ENCODE results near the gene DFFB. TPM values are rescaled to one million over a fixed set of nuclear protein-coding genes. Genes with fewer than 3 reads are reported as not detected.
A peak's percentile ranks its signal among the peaks of the same experiment; 100 is the strongest.

DFFB gene
- total RNA-seq, 1 donor from 2014 or later: 16.4 TPM

DNA sequence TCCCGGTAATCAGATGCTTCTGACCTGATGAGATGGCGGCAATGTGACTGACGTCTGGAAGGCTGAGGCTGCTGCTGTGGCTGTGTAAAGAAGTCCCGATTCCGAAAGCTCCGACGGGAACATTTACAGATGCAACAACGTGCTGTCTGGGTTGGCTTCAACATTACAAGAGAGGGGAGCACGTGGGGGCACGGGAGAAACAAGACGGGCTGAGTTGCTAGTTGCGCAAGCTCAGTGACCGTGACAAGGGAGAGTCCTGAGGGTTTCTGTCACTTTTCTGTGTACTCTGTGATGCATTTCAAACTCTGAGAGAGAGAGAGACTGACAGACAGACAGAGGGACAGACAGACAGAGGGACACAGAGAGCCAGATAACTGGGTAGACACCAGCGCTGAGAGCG, 35.4 kb upstream of the DFFB start:
- peak overlapping the region; percentile 97 for H3K27ac Mint-ChIP-seq (ENCODE audit: unreplicated experiment)
- TF ChIP-seq, protein P1, sequence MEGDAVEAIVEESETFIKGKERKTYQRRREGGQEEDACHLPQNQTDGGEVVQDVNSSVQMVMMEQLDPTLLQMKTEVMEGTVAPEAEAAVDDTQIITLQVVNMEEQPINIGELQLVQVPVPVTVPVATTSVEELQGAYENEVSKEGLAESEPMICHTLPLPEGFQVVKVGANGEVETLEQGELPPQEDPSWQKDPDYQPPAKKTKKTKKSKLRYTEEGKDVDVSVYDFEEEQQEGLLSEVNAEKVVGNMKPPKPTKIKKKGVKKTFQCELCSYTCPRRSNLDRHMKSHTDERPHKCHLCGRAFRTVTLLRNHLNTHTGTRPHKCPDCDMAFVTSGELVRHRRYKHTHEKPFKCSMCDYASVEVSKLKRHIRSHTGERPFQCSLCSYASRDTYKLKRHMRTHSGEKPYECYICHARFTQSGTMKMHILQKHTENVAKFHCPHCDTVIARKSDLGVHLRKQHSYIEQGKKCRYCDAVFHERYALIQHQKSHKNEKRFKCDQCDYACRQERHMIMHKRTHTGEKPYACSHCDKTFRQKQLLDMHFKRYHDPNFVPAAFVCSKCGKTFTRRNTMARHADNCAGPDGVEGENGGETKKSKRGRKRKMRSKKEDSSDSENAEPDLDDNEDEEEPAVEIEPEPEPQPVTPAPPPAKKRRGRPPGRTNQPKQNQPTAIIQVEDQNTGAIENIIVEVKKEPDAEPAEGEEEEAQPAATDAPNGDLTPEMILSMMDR (IDR thresholded peaks at IDR 0.05; ENCODE audit: partially characterized antibody, unreplicated experiment): no peak
- peak overlapping the region; percentile 77 for H3K4me3 Mint-ChIP-seq (ENCODE audit: unreplicated experiment)
- H3K27me3 Mint-ChIP-seq (ENCODE audit: unreplicated experiment): peaks cover 25% of the 10 kb centered on the region
- H3K36me3 Mint-ChIP-seq (ENCODE audit: unreplicated experiment): peaks cover 4% of the 10 kb centered on the region
- peaks cover 67% of the 10 kb centered on the region for H3K4me1 Mint-ChIP-seq (ENCODE audit: low read depth, unreplicated experiment)
- no peak for DNase-seq
- H3K9me3 Mint-ChIP-seq (ENCODE audit: unreplicated experiment): peaks cover 27% of the 10 kb centered on the region

DNA sequence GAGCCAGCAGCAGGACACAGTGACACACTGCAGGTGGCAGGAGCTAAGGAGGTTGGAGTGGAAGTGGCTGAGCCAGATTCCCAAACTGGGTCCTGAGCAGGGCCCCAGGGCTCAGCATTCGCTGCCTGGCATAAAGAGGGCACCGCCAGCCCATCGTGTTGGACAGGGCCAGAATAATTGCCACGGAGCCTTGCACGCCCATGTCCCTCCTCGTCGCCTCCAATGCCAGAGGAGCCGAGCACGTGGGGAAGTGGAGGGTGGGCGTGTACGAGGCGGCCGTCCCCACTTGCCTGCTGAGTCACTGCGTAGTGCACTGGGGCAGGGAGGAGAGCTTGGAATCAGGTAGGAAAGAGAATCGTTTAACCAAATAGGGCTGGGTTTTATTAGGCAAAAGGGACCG, 34.9 kb upstream of the DFFB start:
- Mint-ChIP-seq H3K27me3 (ENCODE audit: unreplicated experiment) (peaks cover 21% of the 10 kb centered on the region), H3K36me3 (ENCODE audit: unreplicated experiment) (peaks cover 4% of the 10 kb centered on the region), H3K9me3 (ENCODE audit: unreplicated experiment) (peaks cover 27% of the 10 kb centered on the region), H3K27ac (ENCODE audit: unreplicated experiment) (peak overlapping the region; percentile 97), H3K4me3 (ENCODE audit: unreplicated experiment) (peak overlapping the region; percentile 77), H3K4me1 (ENCODE audit: low read depth, unreplicated experiment) (peaks cover 66% of the 10 kb centered on the region)
- no peak for DNase-seq
- TF ChIP-seq, protein P1 (IDR thresholded peaks at IDR 0.05; ENCODE audit: partially characterized antibody, unreplicated experiment): no peak

- Mint-ChIP-seq H3K9me3 (ENCODE audit: unreplicated experiment) (peaks cover 25% of the 10 kb centered on the region), H3K27me3 (ENCODE audit: unreplicated experiment) (peaks cover 19% of the 10 kb centered on the region), H3K4me1 (ENCODE audit: low read depth, unreplicated experiment) (peaks cover 52% of the 10 kb centered on the region), H3K27ac (ENCODE audit: unreplicated experiment) (peak overlapping the region; percentile 96), H3K36me3 (ENCODE audit: unreplicated experiment) (peaks cover 9% of the 10 kb centered on the region), H3K4me3 (ENCODE audit: unreplicated experiment) (peak overlapping the region; percentile 72)
- TF ChIP-seq, protein P1 (IDR thresholded peaks at IDR 0.05; ENCODE audit: partially characterized antibody, unreplicated experiment): no peak
- no peak for DNase-seq
Observed at GRCh38 chr1:3824650-3825049, 32.6 kb upstream of the DFFB start.

DNA sequence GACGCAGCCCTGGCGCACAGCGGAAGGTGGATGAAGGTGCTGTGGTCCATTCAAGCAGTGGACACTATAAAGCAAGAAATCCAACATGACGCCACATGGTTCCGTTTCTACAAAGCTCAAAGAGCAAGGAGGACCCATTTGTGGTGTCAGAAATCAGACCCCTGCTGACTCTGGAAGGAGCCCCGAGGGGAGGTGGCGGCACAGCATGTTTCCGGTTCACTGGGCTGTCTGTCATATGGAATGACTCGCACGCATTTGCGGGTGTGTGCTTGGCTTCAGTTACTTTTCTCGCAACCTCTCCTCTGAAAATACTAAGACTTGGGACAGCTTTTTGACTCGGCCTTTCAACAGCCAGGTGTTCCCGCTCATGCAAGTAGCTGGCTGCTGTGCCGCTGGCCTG, 31.9 kb upstream of the DFFB start:
- H3K9me3 Mint-ChIP-seq (ENCODE audit: unreplicated experiment): peaks cover 21% of the 10 kb centered on the region
- TF ChIP-seq, protein P1 (IDR thresholded peaks at IDR 0.05; ENCODE audit: partially characterized antibody, unreplicated experiment): no peak
- H3K4me1 Mint-ChIP-seq (ENCODE audit: low read depth, unreplicated experiment): peaks cover 45% of the 10 kb centered on the region
- no peak for DNase-seq
- peaks cover 14% of the 10 kb centered on the region for H3K27me3 Mint-ChIP-seq (ENCODE audit: unreplicated experiment)
- peak overlapping the region; percentile 66 for H3K27ac Mint-ChIP-seq (ENCODE audit: unreplicated experiment)
- no peak overlapping the region for H3K4me3 Mint-ChIP-seq (ENCODE audit: unreplicated experiment)
- H3K36me3 Mint-ChIP-seq (ENCODE audit: unreplicated experiment): peaks cover 9% of the 10 kb centered on the region

GRCh38 chr1:3827813-3828307, 29.4 kb upstream of the DFFB start:
- peak; percentile 53 for DNase-seq
- H3K27me3 Mint-ChIP-seq (ENCODE audit: unreplicated experiment): peaks cover 4% of the 10 kb centered on the region
- peaks cover 9% of the 10 kb centered on the region for H3K36me3 Mint-ChIP-seq (ENCODE audit: unreplicated experiment)

More at GRCh38 chr1:3827813-3828307, 29.4 kb upstream of the DFFB start:
- Mint-ChIP-seq H3K9me3 (ENCODE audit: unreplicated experiment) (peaks cover 9% of the 10 kb centered on the region), H3K4me3 (ENCODE audit: unreplicated experiment) (no peak overlapping the region), H3K27ac (ENCODE audit: unreplicated experiment) (peak overlapping the region; percentile 82), H3K4me1 (ENCODE audit: low read depth, unreplicated experiment) (peaks cover 24% of the 10 kb centered on the region)
- TF ChIP-seq, protein P1 (IDR thresholded peaks at IDR 0.05; ENCODE audit: partially characterized antibody, unreplicated experiment): no peak
